PFSK-1 (cell line): ENCODE data around the gene GALNT12.

Experiments used
- REST ChIP-seq, 2 experiments: IDR thresholded peaks; 2 replicates each; pipeline versions ENCODE4 v1.6.1 to v1.8.0; 2011 to 2012; ENCODE audit warnings: low read depth in 2 of 2, low read length in 2 of 2, control low read depth in 1 of 2, inconsistent platforms in 1 of 2, mild to moderate bottlenecking in 1 of 2, moderate library complexity in 1 of 2; ENCODE audit not compliant: insufficient read depth in 1 of 2
- SIN3A ChIP-seq: IDR thresholded peaks from 2 replicates; pipeline ENCODE4 v1.6.1; 2012; ENCODE audit warnings: mild to moderate bottlenecking, low read length, moderate library complexity, borderline replicate concordance; ENCODE audit not compliant: insufficient read depth
- TAF1 ChIP-seq: IDR thresholded peaks from 2 replicates; pipeline ENCODE4 v1.6.1; 2012; ENCODE audit warnings: low read length, control low read depth, borderline replicate concordance; ENCODE audit not compliant: insufficient read depth

GRCh38 chr9:98839724-98840123 lies 32.3 kb downstream of the GALNT12 start:
- TF ChIP-seq TAF1, result no peak
- no peak for TF ChIP-seq SIN3A
- TF ChIP-seq REST (IDR thresholded peaks at IDR 0.05; ENCODE audit: insufficient read depth in 1 of 2, low read depth in 2 of 2, low read length in 2 of 2), result no peak
